GM19351 (cell line): ENCODE results near the gene HOXA4.

ENCODE experiments used
- ATAC-seq: cut with Tn5 transposase; IDR thresholded peaks from one replicate; pipeline ENCODE4 v1.9.1; 2021; ENCODE audit warnings: mild to moderate bottlenecking, moderate library complexity; ENCODE audit not compliant: unreplicated experiment

The HOXA4 gene

DNA sequence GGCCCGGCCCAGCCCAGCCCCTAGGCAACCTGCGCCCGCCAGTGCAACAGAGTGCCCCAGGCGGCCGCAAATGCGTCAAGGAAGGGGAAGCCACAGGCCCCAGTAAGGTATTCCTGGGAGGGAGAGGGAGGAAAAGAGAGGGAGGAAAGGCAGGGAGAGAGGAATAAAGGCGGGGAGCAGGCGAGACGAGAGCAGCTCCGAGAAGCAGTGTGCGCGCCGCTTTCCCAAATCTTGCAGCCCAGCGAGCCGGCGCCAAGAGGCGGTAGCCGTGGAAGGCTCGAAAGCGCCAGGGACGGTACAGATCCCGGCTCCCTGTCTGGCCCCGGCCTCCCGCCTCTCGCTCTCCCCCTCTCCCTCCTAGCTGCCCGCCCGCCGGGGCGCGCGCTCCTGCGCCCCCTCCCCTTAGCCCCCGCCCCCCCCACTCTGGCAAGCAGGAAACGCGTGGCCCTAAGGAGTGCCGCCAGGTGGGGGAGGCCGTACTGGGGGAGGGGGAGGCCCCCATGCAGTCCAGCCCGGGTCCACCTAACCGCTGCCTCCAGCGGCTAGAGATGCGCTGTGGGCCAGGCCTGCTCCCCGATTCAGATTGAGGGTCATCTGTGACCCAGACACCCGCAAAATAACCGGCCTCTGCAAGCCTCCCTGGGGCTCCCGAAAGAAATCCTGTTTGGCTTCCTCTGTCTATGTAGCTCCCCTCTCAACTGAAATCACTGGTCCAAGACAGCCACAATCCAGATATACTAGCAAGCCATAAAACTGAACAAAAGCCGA is 39.3 kb upstream of the HOXA4 start:
- ATAC-seq, result no peak

DNA sequence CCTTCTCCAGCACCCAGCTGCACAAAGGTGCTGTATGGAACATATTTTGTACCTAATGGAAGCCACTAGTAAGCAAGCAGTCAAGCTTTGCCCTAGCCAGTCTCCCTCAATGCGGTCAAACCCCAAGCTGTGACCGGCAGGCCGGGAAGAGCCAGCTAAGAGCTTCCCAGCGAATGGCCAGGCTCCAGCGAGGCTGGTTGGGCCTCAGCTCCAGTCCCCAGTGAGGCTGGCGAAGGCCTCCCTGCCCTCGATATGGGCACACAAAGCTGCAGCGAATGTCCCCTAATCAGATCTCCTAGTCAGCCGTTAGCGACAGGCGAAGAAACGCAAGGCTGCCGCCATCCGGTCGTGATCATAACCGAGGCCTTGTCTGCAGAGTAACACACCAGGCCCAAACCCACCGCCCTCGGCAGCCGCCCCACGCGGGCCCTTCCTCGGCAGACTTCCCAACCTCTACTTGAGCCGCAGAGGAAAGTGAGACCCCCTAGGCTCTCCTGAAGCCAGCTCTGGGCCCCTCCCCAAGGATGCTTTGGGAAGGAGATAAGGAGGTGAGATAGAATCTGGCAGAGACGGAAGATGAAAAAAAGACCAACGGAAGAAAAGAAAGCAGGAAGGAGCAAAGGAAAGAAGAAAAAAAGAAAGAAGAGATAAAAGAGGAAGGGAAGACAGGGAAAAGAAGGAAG is 37.8 kb upstream of the HOXA4 start:
- ATAC-seq, result no peak

DNA sequence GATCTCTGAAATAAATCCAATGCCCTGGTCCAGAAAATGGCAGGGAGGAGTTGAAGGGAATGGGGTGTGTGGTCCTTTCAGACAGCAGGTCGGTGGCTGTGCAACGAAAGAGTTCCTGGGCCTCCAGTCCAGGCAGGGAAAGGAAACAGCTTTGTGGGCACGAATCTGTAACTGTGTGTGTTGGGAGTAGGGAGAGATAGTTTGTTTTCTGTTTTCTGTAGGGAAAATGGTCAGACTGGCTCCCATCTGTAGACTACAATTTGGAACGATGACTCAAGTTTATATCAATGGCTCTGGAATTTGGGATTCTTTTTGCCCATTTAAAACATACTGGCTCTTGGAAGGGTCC is 37.3 kb upstream of the HOXA4 start:
- ATAC-seq, result no peak

DNA sequence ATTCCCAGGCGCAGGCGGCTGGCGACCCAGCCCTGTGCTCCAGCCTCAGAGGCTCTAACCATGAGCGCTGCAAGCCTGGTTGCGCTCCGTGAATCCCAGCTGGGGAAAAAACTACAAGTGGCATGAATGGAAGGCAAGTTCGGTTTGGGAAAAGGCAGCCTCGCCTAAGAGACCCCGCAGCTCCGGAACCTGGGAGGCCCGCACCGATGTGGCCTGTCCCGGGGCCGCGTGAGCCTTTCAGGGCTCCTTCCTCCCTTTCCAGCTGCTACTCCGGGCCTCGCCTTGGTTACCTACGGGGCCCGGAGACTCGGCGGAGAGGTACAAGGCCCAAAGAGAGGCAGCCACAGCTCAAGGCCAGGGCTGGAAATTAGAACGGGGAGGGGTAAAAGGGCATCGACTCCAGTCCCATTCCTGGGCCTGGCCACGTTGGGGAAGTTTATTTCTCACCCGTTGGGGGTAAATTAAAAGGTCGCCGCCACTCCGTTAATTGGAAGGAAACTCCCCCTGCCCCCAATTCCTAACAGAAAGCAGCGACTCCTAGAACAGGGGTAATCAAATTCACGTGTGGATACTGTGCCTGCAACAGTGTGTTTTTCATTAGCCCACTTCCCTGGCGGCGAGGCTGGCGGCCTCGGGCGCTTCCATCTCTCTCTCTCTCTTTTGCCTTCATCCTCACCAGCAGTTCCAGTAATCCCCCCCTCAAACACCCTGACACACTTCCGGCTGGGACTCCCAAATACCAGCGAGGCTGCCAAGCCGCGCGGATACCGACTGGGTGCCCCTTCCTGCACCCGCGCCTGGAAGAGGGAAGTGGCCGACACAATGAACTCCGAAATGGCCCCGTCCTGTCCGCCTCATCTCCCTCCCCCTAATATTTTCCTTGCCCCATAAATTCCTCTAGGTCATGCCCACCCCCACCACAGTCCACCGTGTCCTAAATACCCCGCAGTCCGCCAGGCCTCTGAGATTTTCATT is 36.3 kb upstream of the HOXA4 start:
- ATAC-seq, result no peak

DNA sequence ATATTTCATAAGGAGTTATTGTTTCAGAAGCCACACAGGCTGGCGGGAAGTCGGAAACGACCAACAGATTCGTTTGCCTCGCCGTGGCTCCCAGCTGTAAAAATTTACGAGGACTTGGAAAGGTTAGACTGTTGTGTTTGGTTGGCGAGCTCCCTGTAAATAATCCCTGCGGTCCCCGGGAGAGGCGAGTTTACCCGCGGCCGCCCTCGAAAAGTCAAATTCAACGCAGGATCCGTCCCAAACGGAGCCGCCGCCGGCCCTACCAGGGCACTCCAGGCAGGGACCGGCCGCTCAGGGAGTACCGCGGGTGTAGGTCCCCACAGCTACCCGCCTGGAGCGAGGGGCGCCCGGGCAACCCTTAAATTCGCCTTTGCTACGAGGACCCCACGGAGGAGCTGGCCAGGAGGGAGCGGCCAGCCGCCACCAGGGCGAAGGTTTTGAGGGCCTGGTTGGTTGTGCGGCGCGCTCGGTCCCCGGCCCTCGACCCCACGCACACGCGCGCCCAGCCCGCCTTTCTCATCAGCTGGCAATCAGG is 35.5 kb upstream of the HOXA4 start:
- ATAC-seq, result no peak

DNA sequence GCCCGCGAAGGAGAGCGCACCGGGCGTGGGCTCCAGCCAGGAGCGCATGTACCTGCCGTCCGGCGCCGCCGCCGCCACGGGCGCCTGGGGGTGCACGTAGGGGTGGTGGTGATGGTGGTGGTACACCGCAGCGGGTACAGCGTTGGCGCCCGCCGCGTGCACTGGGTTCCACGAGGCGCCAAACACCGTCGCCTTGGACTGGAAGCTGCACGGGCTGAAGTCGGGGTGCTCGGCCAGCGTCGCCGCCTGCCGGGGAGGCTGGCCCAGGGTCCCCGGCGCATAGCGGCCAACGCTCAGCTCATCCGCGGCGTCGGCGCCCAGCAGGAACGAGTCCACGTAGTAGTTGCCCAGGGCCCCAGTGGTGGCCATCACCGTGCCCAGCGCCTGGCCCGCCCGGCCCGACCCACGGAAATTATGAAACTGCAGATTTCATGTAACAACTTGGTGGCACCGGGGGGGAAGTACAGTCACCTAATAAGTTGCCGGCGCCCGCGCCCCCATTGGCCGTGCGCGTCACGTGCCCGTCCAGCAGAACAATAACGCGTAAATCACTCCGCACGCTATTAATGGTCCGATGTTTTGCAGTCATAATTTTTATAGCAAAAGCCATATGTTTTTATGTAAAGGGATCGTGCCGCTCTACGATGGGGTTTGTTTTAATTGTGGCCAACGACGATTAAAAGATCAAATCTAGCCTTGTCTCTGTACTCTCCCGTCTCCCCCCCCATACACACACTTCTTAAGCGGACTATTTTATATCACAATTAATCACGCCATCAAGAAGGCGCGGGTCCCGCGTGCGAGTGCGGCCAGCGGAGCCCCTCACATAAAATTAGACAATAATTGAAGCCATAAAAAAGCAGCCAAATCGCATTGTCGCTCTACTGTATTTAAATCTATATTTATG is 34.8 kb upstream of the HOXA4 start, which contains the start of gene HOXA9:
TSS of gene HOXA9 (minus strand) at position 449 of the 907 bp plus-strand sequence. CDS start at position 369, 80 bp downstream.
- ATAC-seq, result no peak

DNA sequence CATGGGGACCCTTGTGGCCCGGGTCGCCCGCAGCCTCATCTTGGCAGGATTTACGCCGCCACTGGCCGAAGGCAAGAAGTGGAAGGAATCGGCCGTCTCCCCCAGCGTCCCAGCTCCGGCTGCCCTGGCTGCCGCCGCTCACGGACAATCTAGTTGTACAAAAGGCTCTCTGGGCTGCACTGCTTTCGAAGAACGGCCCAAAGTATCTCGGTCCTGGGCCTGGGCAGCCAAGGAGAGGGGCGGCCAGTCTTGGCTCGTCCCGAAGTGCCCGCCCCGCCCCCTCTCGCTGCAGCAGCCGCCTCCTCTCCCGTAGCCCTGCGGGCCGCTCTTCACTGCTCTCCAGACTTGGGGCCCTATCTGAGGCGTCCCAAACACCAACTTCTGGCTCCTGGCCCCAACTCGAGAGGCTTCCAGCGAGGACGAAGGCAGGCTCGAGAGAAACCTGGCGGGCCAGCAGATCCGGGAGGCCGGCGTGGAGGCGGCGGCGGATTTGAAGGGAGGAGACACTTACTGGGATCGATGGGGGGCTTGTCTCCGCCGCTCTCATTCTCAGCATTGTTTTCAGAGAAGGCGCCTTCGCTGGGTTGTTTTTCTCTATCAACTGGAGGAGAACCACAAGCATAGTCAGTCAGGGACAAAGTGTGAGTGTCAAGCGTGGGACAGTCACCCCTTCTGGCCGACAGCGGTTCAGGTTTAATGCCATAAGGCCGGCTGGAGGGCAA is 34.0 kb upstream of the HOXA4 start:
- ATAC-seq, result no peak

DNA sequence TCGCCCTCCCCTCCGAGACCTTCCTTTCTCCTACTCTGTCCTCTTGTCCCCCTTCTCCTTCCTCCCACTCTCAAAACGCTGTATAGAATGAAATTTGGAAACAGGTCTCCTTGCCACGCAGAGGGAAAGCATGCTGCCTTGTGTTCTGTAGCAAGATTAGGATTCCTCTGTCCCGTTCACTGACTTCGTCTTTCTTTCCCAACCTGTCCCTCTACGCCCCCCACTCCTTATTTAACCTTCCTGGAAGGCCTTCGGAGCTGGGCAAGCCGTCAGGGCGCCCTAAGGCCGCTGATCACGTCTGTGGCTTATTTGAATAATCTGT is 33.4 kb upstream of the HOXA4 start:
- no peak for ATAC-seq

DNA sequence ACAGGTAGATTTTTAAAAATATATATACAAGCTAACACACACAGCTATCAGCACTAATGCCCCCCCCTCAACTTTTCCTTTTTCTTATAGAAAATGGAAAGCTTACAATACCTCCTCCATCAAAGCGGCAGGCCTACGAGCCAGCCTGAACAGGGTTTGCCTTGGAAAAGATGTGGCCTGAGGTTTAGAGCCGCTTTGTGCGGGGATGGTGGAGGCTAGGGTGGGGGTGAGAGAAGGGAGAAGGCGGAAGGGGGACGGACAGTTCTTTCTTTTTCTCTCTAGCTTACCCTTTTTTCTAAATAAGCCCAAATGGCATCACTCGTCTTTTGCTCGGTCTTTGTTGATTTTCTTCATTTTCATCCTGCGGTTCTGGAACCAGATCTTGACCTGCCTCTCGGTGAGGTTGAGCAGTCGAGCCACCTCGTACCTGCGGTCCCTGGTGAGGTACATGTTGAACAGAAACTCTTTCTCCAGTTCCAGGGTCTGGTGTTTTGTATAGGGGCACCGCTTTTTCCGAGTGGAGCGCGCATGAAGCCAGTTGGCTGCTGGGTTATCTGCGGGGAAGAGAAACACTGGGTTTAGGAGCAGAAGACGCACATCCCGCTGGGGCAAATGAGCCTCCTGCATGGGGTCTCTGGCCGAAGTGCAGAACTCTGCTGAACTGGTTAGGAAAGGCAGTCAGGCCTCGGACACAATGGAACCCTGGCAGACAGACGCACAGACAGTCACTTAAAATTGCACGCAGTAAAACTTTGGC is 32.9 kb upstream of the HOXA4 start:
- ATAC-seq, result no peak

DNA sequence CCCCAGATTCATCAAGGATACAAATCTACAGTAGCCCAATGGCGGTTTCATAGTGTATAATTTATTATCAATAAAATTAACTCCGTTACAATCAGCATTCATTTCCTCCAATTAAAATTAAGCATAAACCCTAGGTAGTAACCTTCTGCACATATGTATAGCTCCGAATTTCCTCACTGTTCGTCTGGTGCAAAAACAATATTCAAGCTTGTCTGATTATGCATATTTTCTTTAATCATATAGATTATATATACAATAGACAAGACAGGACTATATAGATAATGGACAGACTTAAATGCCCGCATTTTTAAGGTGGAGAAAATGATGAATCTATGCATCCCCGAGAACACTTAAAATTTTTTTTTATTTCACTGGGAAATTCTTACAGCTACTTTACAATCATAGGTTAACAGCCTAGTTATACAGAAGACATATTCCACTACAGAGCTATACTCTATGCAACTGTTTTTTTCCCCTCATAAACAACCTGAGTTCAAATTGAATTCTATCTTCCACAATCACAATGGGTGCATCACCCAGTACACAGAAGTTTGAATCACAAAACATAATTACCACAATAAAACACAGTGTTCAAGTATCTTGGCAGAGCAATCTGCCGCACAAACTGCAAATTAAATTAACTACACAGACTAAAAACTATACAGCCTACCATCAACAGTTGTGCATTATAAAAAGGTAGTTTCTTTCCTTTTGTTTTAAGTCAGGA is 32.2 kb upstream of the HOXA4 start:
- no peak for ATAC-seq

DNA sequence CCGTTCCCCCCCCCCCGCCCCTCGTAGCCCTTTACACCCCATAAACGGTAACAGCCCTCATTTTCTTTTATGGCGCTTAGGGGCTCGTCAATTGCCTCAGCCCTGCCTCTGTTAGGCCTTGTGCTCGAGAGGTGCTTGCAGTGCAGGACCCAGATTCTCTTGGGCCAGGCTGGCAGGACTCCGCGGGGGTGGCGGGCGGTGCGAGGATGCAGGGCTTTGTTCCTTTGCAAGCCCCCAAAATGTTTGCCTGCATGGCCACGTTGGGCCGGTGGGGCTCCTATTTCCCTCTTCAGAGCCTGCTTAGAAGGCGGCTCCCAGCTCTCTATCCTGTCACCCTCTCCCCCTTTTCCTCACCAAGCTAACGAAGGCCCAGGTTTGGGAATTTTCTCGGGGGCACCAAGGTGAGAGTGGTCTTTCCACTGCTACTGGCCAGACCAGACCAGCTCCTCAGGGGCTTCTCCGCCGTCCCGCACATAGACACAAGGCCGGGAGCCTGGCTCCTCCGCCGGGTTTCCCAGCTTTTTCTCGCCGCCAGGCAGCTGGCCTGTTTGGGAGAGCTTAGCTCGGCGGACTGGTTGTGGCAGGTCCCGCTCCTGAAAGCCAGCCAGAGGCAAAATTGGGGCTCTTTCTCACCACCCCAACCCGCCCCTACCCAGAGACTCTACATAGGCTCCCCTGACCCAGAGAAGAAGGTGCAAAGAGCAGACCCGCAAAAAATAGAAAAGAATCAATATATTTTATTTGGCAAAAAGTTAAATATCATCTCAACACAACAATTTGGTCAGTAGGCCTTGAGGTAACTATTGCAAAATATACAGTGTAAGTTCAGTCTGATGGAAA is 31.4 kb upstream of the HOXA4 start:
- no peak for ATAC-seq

DNA sequence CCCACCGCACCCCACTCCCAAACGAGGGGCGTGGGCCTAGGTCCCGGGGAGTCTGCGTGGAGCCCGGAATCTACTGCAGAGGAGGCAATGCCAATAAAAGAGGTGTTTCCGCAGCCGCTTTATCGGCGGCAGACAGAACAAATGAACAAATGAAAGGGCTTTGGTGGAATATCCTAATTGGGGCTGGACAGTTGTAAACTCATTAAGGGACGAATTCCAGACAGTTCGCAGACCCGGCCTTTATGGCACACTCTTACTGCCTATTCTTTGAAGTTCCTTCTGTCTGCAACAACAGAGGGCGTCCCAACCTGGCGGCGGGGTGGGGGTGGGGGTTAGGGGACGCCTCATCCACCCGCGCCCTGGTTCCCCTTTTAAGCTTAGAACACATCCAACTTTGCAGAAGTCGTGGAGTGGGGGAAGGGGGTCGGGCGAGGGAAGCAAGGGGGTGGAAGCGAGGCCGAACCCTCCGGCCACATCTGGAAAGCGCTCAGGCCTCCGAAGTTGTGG is 30.7 kb upstream of the HOXA4 start:
- no peak for ATAC-seq

DNA sequence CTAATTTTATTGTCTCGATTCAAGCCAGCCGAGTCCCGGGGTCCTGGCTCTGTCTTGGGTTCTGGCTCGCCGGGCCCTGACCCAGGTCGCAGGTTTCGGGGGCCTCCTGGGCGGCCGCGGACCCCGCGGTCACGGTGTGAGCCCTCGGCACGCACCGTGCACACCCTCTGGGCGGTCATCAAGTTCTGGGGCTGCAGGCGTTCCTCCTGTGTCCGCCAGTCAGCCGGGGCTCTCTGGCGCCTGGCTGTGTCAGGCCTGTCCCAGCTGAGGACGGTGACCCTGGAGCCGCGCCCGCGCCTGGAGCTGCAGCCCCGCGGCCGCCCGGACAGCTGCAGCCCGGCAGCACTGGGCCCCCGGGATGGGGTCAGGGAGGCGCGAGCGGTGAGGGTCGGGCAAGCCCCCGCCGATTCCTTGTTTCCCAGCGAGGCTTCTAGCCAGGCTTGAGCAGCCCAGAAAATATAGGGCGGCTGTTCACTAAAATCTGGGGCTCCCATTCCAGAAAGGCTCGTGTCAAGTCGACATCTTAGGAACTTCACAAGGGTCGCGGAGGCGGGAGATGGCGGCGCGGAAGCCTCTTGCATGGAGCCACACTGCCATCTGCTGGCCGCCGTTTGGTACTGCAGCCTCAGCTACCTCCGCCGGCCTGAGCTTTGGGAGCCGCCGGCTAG is 30.1 kb upstream of the HOXA4 start:
- peak; percentile 45 for ATAC-seq

DNA sequence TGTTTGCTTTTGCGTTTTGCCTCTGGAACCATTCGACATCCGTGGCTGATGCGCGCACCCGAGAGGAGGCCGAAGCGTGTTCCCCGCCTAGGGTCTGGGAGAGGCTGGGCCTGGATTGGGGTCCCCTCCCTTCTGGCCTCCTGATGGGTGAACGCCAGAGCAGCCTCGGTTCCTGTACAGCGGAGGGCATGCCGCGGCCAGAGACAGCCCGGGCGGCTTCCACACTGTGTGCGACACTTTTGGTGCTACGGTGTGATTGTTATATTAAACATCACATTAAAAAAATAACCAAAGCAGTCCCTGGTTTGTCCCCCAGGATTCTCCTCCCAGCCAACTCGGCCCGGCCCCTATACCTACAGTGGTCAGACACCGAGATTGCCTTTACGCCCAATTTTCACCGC is 29.6 kb upstream of the HOXA4 start:
- ATAC-seq, result no peak

DNA sequence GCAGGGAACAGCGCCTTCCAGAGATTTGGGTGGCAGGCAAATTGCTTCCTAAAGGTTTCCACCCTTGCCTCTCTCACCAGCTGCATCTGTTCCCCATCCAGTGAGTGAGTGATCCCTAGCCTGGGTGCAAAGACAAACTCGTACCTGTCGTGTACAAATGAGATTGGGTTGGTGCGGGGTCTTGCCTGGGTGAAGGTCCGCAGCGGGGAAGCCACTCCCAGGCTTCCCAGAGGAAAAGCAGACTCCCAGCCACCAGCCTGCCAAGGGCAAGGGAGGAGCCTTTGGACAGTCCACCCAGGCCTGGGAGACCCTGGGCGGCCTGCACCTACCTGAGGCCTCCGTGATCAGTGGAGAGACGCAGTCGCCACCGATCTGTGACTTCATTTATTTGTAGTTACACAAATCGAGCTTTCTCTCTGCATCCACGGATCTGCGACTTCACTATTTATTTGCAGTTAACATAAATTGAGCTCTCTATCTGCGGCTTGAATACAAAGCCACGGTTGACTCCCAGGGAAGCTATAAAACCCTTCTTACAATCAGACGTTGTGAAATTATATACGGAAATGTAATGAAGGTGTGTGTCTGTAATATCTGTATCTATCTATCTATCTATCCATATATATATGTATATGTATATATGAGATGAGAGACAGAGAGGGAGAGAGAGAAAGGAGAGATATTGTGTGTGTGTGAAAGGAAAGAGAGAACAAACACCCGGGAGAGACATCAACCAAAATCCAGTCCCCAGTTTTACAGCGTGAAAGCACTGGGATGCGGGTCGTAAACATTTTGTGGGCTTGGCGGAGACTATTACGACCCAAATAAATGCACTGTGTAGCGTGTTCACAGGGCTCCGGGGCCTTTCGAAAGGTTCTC is 28.9 kb upstream of the HOXA4 start:
- no peak for ATAC-seq
